ENCODE data around the gene ZNF414. TPM values are rescaled to one million over a fixed set of nuclear protein-coding genes. Genes with fewer than 3 reads are reported as not detected.

Gene ZNF414
- total and polyA plus RNA-seq, 9 donors, result 0.62 to 49.7 (median 26.2) TPM

GRCh38 chr19:8485561-8486371 lies 28.2 kb downstream of the ZNF414 start:
- intact Hi-C loops (cut with DNase I), result no loop called here
- Histone ChIP-seq H3K27me3 (no peaks in the 10 kb centered on the region), H3K36me3 (no peaks in the 10 kb centered on the region), H3K27ac (no peak overlapping the region), H3K4me1 (ENCODE audit: insufficient read depth) (peaks cover 2% of the 10 kb centered on the region), H3K9me3 (no peaks in the 10 kb centered on the region), H3K4me3 (no peak overlapping the region)
- DNase-seq, result peak in 1 of 5 donors; percentile 36
- 94 to 97% (median 96%) methylated on average over 60 to 62 of the region's 62 CpGs for WGBS, 3 donors
- TF ChIP-seq EP300 (IDR thresholded peaks at IDR 0.05), result no peak
- TF ChIP-seq POLR2A (IDR thresholded peaks at IDR 0.05), result no peak
- TF ChIP-seq CTCF (IDR thresholded peaks at IDR 0.05), result no peak

- DNase-seq, result peak in 1 of 5 donors; percentile 36
- no peaks in the 10 kb centered on the region for H3K36me3 ChIP-seq
- intact Hi-C loops (cut with DNase I), result no loop called here
Measured at GRCh38 chr19:8484331-8484894, 29.6 kb downstream of the ZNF414 start.

DNA sequence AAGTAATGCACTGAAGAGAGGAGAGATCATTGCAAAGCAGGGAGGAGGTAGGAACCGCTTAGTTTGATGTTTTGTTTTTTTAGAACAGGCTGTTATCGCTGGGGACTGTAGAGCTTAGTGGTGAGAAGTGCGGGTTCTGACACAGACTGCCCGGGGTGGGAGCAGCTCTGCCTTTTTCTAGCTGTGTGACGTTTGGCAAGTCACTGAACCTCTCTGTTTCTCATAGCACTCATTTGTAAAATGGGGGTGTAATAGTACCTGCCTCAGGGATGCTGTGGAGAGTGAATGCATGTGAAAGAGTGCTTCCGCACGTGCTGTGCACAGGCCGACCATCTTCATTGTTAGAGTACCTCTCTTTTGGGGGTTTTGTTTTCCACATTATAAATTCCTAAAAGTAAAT lies 30.8 kb downstream of the ZNF414 start:
- no peaks in the 10 kb centered on the region for H3K27me3 ChIP-seq
- WGBS, 3 donors, result 51 to 55% (median 51%) methylated on average over 8 of the region's 8 CpGs
- H3K4me3 ChIP-seq, result no peak overlapping the region
- TF ChIP-seq EP300 (IDR thresholded peaks at IDR 0.05) (no peak), CTCF (IDR thresholded peaks at IDR 0.05) (no peak), POLR2A (IDR thresholded peaks at IDR 0.05) (no peak)
- intact Hi-C loops (cut with DNase I), result no loop called here
- H3K4me1 ChIP-seq (ENCODE audit: insufficient read depth), result peaks cover 2% of the 10 kb centered on the region
- H3K27ac ChIP-seq, result no peak overlapping the region
- DNase-seq, result no peak
- no peaks in the 10 kb centered on the region for H3K9me3 ChIP-seq
- H3K36me3 ChIP-seq, result no peaks in the 10 kb centered on the region

More at GRCh38 chr19:8484331-8484894, 29.6 kb downstream of the ZNF414 start:
- Histone ChIP-seq H3K4me3 (no peak overlapping the region), H3K4me1 (ENCODE audit: insufficient read depth) (peaks cover 2% of the 10 kb centered on the region), H3K27ac (no peak overlapping the region), H3K27me3 (no peaks in the 10 kb centered on the region), H3K9me3 (no peaks in the 10 kb centered on the region)
- 89 to 90% (median 89%) methylated on average over 18 of the region's 18 CpGs for WGBS, 3 donors
- TF ChIP-seq CTCF (IDR thresholded peaks at IDR 0.05), result no peak
- no peak for TF ChIP-seq POLR2A (IDR thresholded peaks at IDR 0.05)
- TF ChIP-seq EP300 (IDR thresholded peaks at IDR 0.05), result no peak

- H3K36me3 ChIP-seq, result no peaks in the 10 kb centered on the region
- no peaks in the 10 kb centered on the region for H3K9me3 ChIP-seq
- peaks cover 4% of the 10 kb centered on the region for H3K4me1 ChIP-seq (ENCODE audit: insufficient read depth)
- no peak for TF ChIP-seq CTCF (IDR thresholded peaks at IDR 0.05)
- no peak for TF ChIP-seq EP300 (IDR thresholded peaks at IDR 0.05)
- TF ChIP-seq POLR2A (IDR thresholded peaks at IDR 0.05), result no peak
- peak in 1 of 5 donors; percentile 33 for DNase-seq
- H3K27ac ChIP-seq, result no peak overlapping the region
- 65 to 80% (median 66%) methylated on average over 11 of the region's 11 CpGs for WGBS, 3 donors
- H3K4me3 ChIP-seq, result no peak overlapping the region
- no peaks in the 10 kb centered on the region for H3K27me3 ChIP-seq
- intact Hi-C loops (cut with DNase I), result no loop called here
Measured at GRCh38 chr19:8482696-8483095, 31.3 kb downstream of the ZNF414 start.
